HG03045 (cell line): ENCODE measurements around the gene DLGAP1.

Experiments used
- ATAC-seq: cut with Tn5 transposase; IDR thresholded peaks from one replicate; pipeline ENCODE4 v1.9.1; 2021; ENCODE audit warnings: mild to moderate bottlenecking, moderate library complexity; ENCODE audit not compliant: unreplicated experiment

Gene DLGAP1

GRCh38 chr18:3960977-3961376 lies 494.1 kb downstream of the DLGAP1 start:
- ATAC-seq: no peak

- no peak for ATAC-seq
Measured at GRCh38 chr18:3960142-3960541, 495.0 kb downstream of the DLGAP1 start.

DNA sequence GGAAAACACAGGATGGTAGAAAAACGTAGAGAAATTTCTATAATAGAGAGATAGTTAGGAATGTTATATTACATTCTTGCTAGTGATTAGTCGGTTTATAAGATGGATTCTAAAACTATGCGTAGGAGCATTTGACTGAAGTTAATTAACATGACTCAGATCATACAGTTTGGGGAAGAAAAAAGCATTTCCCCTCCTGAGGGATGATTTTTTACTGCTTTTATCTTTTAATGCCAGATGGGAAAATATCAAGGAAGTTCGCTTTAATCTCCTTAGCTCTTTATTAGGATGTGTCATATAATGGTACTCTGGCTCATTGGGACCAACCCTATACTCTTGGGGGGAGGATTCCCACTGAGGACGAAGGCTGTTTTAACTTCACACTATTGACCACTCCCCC lies 503.1 kb downstream of the DLGAP1 start:
- ATAC-seq: no peak

GRCh38 chr18:3950668-3951404 lies 504.3 kb downstream of the DLGAP1 start:
- ATAC-seq: no peak

- ATAC-seq: no peak
Measured at GRCh38 chr18:3948958-3949357, 506.1 kb downstream of the DLGAP1 start.

DNA sequence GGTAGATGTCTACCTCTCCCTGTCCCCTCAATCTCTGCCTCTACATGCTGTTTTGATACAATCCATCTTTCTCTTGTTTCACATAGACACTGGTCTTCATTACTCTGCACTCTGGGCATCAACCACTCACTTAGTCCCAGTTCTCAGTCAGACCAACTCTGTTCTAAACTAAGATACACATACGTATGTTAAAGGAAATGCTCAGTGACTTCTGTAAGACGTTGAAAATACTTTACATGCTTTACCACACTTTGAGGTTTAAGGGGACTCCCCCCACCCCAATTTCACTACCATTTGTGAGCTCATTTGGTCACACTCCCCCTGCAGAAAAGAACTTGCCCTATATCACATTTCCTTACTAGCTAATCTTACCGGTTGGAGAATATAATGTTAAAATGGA lies 507.7 kb downstream of the DLGAP1 start:
- ATAC-seq: no peak

DNA sequence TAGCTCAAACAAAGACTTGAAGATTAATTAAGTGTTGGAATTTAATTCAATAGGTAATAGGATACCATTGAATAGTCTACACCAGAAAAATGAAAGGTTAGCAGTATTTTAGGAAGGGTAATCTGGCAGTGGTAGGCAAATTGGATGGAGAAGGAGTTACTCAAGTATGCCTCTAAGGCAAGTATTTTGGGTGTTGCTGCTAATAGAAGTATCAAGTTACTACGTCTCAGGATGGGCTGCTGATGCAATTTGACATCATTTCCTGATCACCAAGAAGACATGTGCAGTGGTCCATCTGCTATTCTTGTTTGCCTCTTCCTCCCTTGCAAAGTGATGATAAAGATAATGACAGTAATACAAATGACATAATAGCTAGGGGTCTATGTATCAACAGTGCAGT lies 519.8 kb downstream of the DLGAP1 start:
- no peak for ATAC-seq

DNA sequence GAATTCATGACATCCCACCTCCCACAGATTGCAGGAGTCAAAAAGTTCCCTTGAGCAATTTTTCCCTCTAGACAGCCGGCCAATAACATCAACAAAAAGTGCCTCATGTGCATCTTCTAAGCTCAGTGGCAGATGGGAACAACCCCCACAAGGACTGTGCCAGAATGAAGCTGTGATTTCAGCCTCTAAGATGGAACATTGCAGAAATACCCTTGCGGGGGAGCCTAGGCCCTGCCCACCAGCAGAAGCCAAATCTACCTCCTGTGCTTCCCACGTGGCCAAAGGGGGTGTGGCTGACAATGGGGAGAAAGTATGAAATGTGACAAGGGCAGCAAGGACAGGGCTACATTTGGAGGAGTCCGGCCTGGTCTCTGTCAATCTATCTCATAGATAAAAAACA lies 522.8 kb downstream of the DLGAP1 start:
- no peak for ATAC-seq

DNA sequence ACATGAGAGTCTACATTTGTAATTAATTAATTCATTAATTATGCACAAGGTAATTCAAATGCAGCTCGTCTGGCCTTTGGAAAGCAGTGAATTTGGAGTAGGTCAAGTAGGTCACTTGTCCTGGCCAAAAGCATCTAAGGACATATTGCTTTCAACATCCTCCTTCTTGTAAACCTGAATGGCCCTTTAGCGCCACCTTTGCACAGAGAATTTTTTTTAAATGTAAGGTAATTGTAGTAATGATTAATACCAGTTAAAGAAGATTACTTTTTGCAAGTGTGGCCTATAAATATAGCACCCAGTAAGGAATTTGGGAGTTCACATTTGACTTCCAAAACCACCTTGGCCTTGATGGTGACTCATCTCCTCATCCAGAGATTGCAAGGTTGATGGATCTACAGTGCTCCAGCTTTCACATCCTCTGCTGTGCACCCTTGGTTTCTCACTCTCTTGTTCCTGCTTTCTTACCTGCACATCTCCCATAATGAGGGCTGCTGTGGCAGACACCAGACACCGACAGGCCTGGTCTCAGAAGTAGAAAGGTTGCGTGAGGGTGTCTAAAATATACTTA lies 523.5 kb downstream of the DLGAP1 start:
- no peak for ATAC-seq

DNA sequence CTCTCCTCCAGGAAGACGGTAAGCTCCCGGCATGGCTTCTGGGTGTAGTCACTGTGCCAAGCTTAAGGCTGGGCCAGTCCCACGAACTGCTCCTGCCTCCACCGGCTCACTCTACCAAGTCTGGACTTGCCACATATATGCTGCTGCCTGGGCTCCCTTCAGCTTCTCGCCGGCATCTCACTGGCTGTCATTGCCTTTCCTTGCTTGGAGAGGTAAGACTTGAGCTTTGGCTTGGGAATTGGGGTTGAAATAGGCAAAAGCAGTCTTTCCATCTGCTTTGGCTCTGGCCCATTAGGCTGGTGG lies 524.1 kb downstream of the DLGAP1 start:
- ATAC-seq: no peak

GRCh38 chr18:3930126-3931012 lies 524.7 kb downstream of the DLGAP1 start:
- no peak for ATAC-seq

- ATAC-seq: no peak
Measured at GRCh38 chr18:3924455-3924854, 530.7 kb downstream of the DLGAP1 start.

- ATAC-seq: no peak
Measured at GRCh38 chr18:3923750-3924149, 531.4 kb downstream of the DLGAP1 start.

DNA sequence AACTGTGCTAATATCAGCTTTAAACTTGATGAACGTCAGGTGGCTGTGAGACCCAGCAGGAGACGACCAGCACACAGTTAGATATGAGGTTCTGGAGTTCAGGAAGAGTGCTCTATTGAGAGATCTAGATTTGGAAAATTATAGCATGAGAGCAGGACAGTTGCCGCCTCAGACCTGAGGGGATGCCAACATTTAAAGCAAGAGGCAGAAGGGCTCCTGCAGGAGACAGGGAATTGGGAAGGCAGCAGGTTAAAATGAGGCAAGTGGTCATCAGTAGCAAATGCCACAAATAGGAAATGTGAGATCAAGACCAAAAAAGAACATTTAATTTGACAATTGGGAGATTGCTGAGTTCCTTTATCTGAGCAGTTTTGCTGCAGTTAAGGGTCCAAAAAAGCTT lies 533.3 kb downstream of the DLGAP1 start:
- no peak for ATAC-seq

- ATAC-seq: no peak
Measured at GRCh38 chr18:3920832-3921231, 534.3 kb downstream of the DLGAP1 start.

- ATAC-seq: no peak
Measured at GRCh38 chr18:3919396-3920061, 535.6 kb downstream of the DLGAP1 start.

DNA sequence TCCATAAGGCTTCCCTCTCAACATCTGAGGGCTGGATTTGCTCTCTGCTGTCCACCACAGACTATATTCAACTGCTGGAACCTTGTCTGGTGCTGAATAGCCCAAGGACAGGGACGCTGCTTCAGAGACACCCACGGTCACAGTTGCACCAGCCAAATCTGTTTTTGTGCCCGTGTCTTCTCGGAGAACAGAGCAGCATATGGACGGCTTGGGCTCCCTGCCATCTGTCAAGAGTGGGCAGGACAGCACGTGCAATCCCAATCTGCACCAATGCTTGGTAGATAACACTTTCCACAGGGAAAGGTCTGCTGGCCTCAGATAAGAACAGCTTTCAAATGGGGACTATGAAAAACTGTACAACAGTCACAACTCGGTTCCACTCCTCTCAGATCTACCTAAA lies 539.0 kb downstream of the DLGAP1 start:
- no peak for ATAC-seq

DNA sequence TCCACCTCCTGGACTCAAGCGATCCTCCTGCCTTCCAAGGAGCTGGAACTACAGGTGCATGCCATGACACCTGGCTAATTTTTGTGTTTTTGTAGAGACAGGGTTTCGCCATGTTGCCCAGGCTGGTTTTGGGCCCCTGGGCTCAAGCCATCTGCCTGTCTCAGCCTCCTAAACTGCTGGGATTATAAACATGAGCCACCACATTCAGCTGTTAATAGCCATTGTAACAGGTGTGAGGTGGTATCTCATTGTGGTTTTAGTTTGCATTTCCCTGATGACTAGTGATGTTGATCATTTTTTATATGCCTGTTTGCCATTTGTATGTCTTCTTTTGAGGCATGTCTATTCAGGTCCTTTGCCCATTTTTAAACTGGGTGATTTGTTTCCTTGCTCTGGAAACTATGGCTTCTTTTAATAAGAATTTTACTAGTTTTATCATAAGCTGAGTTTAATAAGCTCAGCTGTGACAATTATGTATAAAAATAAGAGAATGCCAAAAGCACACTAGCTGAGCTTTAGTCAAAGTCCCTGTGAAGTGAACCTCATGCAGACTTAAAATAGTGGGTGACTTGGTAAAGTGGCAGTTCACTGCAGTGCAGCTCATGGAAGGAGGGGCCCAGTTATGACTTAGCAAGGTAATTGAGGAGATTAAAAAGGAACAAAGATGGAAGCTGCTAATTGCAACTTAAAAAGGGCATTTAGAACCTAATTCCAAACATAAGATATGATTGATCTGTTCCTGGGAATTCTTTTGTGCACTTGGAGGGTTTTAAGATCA lies 540.1 kb downstream of the DLGAP1 start:
- ATAC-seq: no peak

GRCh38 chr18:3914109-3914508 lies 541.0 kb downstream of the DLGAP1 start:
- ATAC-seq: no peak

- no peak for ATAC-seq
Measured at GRCh38 chr18:3912705-3913104, 542.4 kb downstream of the DLGAP1 start.

- ATAC-seq: no peak
Measured at GRCh38 chr18:3911413-3911812, 543.7 kb downstream of the DLGAP1 start.
